ENCODE data around the gene NSRP1.
"Not testable (repeated sequence)": the region's sequence is repeated elsewhere in the genome, so short reads cannot be mapped to it uniquely, and the experiment has no call there.

DNA sequence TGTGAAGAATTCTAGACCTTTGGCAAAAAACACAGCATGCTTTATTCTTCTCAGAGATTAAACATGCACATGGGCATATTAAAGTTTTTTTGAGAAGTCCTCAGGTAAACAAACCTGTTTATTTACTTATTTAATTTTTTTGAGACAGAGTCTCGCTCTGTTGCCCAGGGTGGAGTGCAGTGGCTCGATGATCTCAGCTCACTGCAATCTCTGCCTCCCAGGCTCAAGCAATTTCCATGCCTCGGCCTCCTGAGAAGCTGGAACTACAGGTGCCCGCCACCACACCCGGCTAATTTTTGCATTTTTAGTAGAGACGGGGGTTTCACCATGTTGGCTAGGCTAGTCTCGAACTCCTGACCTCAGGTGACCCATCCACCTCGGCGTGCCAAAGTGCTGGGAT, 84.0 kb downstream of the NSRP1 start:
- TF ChIP-seq, protein P1, sequence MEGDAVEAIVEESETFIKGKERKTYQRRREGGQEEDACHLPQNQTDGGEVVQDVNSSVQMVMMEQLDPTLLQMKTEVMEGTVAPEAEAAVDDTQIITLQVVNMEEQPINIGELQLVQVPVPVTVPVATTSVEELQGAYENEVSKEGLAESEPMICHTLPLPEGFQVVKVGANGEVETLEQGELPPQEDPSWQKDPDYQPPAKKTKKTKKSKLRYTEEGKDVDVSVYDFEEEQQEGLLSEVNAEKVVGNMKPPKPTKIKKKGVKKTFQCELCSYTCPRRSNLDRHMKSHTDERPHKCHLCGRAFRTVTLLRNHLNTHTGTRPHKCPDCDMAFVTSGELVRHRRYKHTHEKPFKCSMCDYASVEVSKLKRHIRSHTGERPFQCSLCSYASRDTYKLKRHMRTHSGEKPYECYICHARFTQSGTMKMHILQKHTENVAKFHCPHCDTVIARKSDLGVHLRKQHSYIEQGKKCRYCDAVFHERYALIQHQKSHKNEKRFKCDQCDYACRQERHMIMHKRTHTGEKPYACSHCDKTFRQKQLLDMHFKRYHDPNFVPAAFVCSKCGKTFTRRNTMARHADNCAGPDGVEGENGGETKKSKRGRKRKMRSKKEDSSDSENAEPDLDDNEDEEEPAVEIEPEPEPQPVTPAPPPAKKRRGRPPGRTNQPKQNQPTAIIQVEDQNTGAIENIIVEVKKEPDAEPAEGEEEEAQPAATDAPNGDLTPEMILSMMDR (IDR thresholded peaks at IDR 0.05 in 8 of 11, conservative IDR thresholded peaks at IDR 0.05 in 3 of 11) = not testable (repeated sequence)
- not testable (repeated sequence) for TF ChIP-seq POLR2A, POLR2AphosphoS5 (IDR thresholded peaks at IDR 0.05)
